ENCODE data around the gene SVOP.

The SVOP gene

DNA sequence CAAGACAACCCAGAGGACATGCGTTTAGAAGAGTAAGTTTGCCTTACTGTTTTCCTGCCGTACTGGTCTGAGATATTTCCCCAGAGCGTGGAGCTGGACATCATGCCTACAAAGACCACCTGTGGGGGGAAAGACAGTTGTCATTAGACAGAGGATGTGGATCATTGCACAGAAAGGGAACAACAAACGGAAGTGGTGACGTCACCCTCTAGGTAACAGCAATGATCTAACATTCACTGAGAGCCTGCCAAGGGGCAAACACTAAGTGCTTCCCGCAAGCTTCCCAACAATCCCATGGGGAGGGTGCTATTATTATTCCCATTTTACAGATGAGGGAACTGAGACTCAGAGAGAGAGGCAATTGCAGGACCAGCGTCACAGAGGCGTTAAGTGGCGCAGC is 48.5 kb downstream of the SVOP start:
- DNase-seq = no peak

DNA sequence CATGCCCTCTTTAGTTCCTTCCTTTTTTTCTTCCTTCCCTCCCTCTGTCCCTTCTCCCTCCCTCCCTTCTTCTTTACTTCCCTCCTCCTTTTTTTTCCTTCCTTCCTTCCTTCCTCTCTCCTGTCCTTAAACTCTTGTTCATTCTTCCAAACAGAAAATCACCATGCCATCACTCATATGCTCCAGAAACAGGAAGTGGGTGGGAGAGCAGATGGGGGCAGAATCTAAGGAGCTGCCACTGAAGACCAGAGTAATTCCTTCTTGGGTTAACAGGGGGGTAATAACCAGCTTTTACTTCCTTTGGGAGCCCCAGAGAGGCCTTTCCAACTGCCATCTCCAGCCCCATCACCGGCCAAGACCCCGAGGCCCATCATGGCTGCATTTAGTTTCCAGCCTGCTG is 51.2 kb downstream of the SVOP start:
- no peak for DNase-seq

DNA sequence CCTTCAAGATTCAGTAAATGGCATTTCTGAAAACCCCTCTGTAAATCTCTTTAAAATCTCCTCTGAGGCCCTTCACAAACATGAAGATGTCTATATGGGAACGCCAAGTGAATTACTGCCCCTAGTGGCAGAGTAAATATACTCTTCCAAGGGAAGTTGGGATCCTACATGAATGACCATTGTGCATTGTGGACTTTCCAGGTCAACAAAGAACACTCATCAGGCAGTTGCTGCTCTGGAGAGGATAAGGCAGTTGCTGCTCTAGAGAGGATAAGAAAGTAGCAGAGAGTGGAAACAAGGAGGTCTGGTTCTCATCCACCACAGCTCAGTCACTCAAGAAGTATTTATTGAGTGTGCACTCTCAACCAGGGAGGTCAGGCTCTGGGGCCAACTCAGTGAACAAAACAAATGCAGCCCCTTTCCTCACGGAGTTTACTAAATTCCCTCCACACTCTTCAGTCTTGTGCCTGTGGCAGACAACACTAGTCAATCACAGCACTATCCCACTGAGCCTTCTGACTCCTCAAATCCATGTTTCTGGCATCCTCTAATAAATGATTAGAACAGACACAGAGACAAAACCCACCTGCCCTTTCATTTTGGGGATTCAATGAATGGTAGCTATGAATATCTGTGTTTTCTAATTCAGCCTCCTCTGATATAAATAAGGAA is 52.9 kb downstream of the SVOP start:
- DNase-seq = no peak

DNA sequence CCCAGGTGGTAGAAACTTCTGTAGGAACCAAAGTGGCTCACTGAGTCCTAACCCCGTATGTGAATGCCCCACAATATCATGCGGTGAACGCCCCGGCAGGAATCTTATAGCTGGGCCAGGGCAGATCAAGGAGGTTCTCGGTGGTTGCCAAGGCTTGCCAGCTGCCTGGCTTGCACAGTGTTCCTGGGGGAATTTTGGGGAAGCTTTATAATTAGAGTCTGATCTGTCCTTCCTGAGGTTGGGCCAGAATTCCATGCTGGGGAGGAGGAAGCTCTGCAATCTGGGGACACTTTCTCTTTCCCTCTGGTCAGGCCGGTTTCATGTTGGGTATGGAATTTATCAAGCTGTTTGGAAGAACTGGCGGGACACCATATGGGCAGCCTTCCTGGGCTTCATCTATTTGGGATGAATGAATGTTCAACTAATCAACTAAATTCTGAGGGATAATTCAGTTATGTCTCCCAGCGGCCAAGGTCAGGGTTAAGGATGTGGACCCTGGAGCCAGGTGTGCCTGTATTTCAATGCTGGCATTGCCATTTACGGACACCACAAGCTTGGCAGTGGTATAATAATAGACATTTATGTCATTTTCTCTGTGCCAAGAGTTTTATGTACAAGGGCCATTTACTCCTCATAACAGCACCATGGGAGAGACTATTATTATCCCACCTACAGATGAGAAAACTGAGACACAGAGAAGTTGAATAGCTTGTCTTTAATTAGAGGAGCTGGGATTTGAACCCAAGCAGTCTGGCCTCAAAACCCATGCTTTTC is 54.3 kb downstream of the SVOP start:
- DNase-seq = no peak

DNA sequence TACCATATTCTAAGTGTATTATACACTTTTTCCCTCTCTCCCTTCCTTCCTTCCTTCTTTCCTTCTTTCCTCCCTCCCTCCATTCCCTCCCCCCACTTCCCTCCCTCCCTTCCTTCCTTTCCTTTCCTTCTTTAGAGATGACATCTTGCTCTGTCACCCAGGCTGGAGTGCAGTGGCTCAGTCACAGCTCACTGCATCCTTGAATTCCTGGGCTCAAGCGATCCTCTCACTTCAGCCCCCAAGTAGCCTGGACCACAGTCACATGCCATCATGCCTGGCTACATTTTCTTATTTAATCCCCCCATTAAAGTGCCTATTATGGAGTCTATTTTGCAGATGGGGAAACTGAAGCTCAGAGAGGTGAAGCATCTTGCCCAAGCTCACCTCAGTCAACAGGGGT is 55.0 kb downstream of the SVOP start:
- DNase-seq = no peak

DNA sequence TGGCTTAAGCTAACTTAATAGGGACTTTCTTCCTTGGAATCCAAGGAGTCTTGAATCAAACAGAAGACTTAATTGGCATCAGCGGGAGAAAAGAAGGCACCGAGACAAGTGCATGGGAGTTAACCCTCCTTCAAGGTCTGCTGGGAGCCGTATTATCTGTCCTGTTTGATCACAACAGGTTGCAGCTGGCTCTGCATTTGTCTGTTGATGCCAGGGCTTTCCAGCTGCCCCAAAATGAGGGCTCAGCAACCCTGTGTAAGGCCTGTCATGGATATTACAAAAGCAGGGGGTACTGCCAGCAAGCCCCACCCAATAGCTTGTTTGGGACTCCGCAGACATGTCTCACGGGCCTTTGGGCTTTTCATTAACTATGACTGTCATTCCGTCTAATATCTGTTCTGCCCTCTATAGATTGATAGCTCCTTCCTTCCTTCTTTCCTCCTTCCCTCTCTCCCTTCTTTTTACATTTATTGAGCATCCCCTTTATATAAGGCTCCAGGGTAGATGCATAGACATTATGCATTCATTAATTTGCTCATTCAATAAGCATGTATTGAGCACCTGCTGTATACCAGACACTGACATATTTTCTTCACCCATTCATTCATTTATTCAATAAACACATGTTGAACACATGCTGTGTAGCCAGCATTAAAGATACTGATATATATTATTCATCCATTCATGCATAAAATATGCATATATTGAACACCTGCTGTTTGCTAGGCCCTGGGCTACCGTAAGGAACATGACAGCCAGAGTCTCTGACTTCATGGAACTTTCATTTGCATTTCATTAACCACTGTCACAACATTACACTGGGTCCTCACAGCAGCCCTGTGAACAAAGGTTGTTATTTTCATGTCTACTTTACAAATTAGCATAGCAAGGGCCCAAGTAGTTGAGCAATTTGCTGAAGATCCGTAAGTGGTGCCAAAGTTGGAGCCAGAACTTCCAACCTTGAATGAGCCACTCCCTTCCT is 56.2 kb downstream of the SVOP start:
- no peak for DNase-seq

DNA sequence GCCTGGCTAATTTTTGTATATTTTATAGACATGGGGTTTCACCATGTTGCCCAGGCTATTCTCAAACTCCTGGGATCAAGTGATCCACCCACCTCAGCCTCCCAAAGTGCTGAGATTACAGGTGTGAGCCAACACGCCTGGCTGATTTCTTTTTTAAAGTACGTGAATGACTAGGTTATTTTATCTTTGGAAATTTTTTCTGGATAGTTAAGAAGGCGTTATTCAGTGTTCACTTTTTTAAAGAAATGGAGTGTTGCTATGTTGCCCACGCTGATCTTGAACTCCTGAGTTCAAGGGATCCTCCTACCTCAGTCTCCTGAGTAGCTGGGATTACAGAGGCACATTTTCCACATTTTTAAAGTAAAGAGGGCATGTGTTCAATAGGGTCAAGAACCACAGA is 58.6 kb downstream of the SVOP start:
- no peak for DNase-seq

DNA sequence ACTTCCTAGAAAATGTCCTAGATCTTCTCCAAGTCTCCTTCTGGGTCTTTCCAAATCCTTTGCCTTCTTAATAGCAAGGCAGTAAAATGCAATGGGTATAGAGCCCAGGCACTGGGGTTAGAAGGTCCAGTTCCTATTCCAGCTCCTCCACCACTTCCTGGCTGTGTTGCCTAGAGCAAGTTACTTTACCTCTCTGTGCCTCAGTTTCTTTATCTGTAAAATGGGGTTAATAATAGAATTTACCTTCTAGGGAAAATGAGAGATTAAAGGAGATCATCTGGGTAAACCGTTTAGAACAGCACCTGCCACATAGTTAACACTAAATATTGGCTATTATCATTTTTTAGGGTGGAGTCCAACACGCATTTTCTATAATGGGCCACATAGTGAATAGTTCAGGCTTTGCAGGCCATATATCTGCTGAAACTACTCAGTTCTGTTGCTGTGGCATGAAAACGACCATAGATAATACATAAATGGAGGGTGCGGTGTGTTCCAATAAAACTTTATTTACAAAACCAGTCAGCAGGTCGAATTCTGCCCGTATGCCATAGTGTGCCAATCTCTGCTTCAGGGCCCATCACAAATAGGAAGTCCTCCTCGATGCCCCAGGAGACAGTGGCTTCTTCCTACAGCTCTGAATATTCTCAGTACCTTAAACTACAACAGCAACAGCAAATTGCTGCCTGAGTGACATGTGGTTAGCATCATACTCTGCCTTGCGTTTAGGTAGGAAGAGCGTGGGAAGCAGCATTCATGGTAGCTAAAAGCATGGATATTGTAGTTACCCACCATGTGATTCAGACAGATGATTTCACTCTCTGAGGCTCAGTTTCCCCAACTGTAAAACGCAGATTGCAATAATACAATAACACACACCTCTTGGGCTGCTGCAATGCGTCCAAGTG is 60.9 kb downstream of the SVOP start:
- no peak for DNase-seq

DNA sequence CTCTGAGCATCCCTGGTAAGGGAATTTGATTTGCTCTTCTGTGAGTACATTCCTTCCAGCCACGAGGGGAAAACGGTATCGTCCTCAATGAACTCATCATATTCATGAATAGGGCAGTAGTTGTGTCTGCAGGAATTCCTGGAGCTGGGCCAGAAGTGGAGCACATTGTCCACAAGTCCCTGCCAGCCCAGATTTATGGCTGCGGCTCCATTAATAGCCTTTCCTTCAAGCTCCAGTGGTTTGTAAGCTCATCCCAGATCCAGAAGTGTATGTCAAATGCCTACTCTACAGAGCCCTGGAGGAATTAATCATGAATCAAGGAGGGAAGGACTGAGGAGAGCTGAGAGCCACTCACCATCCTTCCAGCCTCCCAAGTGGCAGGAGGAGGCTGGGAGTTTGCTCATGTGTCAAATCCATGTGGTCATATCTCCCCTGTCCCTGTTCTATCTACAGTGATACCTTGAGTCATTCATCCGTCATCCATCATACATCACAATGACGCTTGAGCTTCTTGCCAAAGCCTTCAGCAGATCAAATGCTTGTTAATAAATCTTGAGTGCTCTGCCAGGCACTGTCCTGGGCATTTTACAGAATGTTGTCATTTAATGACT is 65.5 kb downstream of the SVOP start:
- DNase-seq = no peak

DNA sequence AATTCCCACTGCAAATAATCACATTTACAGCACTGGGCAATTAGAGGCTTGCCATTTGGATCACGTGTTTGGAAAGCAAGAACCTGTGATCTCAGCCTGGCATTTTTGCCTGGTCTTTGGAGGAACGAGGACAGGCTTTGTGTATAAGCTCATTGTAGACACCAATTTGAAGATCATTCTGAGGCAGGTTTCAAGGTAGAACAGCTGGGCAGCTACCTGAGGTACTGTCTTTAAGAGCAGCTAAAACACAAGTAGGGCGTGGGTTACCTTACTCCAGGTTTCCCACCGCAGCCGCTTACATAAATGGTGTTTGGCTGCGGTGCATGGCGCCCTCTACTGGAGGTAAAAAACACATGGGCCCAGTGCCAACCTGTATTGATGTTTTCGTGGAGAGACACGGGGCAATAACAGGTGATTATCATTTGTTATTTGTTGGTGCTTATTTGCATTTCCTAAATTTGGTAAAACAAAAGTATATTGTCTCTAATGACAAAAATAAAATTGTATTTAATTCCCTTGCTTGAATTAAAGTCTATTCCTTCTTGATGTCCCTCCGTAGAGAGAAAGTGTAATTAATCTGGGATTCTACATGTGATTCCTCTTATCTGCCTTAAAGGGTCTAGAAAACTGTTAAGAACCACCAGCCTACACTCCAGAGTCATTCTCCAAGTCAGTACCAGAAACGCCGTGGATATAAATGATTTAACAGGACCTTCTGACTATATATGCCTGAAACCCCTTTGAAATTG is 69.7 kb downstream of the SVOP start:
- peak; percentile 18 for DNase-seq

DNA sequence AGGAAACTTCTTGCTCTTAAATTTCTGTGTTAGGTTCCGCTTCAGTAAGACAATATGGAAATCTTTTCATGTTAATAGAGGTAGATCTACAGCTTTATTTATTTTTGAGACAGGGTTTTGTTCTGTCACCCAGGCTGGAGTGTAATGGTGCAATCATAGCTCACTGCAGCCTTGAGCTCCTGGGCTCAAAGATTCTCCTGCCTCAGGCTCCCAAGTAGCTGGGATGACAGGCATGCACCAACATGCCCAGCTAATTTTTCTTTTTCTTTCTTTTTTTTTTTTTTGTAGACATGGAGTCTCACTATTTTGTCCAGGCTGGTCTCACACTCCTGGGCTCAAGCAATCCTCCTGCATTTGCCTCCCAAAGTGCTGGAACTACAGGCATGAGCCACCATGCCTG is 70.9 kb downstream of the SVOP start:
- DNase-seq = no peak

DNA sequence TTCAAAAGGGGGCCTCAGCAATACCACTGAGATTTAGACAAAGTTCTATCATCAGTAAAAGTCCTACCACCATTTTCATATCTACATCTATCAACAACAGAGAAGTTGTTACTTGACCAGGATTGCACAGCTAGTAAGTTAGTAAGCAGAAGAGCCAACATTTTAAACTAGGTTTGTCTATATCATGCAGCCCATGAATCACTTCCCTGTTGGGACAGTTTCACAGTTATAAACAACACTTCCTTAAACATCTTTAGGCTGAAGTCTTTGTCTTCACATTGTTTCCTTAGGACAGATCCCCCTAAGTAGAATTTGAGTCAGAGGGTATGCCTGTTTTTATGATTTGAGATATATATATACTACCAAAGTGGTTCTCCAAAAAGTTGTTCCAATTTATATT is 72.5 kb downstream of the SVOP start:
- no peak for DNase-seq

DNA sequence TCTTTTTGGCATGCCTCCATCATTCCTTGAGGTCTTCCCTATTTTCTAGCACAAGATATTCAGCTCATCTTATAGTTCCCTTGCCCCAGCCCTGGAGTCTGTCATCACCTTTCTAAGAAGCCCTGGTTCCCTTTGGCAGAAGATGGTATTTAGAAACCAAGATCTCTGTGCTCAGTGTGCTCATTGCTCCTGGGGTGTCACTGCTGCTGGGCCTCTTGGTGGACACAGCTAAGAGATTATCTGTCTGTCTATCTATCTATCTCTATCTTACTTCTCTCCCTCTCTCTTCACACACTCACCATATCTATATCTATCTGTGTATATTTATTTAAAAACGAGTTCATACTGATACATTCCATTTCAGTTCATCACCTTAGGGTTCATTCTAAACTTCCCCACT is 73.8 kb downstream of the SVOP start:
- no peak for DNase-seq

DNA sequence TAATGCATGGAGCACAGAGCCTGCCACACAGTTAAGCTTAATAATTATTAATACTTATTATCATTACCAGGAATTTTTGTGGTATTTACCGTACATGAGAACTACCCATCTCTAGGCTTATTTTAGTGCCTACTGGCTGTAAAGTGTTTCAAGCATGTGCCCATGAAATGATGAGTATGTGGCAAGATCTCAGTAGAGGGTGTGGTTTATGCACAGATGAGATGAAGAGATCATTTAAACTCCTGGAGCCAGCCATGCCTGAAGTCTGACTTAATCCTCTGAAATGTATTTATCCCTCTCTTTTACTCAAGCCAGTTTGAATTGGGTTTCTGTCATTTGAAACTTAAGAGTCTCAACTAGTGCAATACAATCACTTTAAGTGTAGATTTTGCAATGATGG is 80.7 kb downstream of the SVOP start:
- no peak for DNase-seq

DNA sequence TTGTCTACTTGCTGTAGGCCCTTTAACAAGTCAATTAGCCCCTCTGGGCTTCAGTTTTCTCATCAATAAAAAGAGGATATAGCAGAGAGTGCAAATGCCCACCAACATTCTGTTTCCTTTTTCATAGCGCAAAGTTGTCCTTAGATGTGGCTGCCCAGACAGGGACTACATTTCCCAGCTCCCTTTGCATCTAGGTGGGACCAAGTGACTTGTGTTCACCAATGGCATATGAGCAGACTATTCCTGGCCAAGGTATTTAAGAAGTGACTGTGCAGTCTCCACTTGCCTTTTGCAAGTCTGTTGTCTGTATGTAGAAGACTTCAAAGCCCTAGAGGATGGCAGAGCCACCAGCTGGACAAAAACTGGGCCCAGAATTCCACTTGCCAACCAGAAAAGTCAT is 81.3 kb downstream of the SVOP start:
- DNase-seq = no peak

DNA sequence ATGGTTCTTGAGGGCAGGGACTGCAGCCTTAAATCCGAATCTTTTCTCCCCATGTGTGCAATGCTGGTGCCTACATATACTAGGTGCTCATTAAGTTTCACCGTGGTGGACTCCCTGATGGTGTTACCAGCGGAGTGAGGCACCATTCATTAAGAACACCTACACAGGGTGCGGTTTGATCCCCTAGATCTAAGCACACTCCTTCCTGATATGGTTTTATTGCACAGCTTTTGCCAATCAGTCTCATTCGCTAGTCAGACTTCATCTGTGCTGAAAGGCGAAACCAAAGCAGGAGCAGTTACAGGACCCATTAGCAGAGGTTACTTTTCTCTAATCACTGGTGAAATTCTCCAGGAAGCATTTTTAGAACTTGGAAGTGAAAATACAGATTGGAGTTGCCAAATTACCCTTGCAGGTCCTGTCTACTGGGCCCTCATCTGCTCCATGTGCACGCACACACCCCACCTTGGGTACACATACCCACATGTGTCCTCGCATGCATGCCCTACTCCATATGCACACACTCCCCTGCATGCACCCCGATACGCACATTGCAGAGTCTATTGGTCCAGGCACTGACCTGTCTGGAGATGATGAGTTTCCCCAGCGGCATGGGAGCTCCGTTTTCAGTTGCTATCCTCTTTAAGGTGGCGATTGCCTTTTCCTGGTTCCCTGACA is 82.5 kb downstream of the SVOP start:
- no peak for DNase-seq

DNA sequence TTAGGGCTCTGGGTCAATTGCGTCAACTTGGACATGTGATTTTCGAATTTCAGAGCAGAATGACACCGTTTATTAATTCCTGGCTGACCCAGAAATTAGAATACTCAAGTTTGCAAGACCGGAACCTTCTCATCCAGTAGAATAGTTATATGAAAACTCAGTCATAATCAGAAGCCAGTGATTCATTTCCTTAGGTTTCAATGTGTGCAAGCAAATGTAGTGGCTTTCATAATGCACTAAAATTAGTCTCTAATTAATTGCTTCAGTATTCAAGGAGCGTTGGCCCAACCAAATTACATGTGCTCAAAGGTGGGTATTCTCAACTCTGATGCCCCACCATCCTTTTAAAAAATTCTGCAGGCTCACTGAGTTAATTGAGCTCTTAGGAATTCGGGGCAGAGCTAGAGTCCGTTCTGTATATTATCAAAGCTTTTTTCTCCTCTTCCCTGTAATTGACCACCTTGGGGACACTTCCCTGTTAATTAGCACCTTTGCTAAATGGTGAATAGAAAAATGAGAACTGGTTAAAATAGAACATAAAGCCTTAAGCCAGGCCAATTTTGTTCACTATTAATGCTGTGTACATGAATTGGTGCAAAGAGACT is 85.6 kb downstream of the SVOP start:
- peak; percentile 0 for DNase-seq

DNA sequence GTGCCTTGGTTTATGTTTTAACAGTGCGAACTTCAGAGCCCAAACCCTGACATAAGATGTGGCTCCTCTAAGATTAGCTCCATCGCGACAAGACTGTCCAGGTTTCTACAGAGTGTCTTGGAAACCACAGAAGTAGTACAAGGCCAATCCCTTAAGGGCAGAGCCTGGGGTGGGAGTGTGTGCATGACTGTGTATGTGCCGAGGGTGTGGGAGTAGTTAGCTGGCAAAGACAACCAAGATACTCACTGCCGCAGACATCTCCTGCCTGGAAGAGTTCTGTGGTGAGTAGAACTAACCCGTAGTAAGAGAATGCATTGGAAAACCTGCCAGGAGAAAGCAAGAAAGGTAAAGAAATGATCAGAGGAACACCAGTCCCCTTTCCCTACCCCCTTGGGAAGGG is 86.9 kb downstream of the SVOP start:
- no peak for DNase-seq

DNA sequence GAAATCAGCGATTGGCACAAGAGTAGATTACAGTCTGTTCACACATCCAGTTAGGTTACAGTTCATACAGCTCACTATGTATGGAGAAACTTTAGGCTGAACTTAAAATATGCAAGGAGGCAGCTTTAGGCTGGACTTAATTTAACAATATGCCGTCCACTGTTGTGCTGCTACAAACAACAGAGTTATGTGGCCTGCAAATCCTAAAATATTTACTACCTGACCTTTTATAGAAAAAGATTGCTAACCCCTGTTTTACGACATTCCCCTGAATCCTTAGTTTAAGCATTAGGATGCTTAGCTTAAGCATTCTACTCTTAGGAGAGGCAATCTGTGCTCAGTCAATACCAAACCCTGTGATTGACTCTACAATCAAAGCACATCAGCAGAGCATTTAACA is 90.1 kb downstream of the SVOP start:
- DNase-seq = no peak

DNA sequence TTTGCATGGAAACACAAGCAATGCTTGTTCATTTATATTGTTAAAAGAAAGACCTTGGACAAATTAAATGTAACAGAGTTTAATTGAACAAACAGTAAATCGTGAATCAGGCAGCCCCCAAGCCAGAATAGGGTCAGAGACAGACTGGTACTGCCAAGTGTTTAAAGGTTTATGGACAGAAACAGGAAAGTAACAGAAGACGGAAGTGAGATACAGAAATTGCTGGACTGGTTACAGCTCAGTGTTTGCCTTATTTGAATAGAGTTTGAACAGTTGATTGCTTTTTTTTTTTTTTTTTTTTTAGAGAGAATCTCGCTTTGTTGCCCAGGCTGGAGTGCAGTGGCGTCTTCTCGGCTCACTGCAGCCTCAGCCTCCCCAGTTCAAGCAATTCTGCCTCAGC is 90.7 kb downstream of the SVOP start:
- DNase-seq = no peak

Data from NCI-H1436 treated with DMSO at 0.1 percent for 48 hours (cell line).